Left lobe of liver (tissue), 2 donors: ENCODE measurements around the gene TMEM126A. TPM values are rescaled to one million over a fixed set of nuclear protein-coding genes. Genes with fewer than 3 reads are reported as not detected.

Experiments used
- ATAC-seq: fragments of 200-7000 bp; cut with Tn5 transposase; one replicate; pipeline ENCODE4 v1.9.1; 2020; ENCODE audit warnings: mild to moderate bottlenecking, moderate library complexity
- DNase-seq: peaks from one replicate; pipeline ENCODE4 v3.0.0-alpha.2; 2020; ENCODE audit warnings: low spot score
- total RNA-seq: library from RNA; stranded (reverse); gene quantifications from one replicate; pipeline ENCODE4 v1.2.1, GENCODE V29; 2021
- donor health status: DM: no; HTN: no; CAD: no; lungs with moderate emphysema.
- donor health status: DM: no; HTN: yes; CAD: no.

The TMEM126A gene
- total RNA-seq, 1 donor from 2014 or later: 14.3 TPM

DNA sequence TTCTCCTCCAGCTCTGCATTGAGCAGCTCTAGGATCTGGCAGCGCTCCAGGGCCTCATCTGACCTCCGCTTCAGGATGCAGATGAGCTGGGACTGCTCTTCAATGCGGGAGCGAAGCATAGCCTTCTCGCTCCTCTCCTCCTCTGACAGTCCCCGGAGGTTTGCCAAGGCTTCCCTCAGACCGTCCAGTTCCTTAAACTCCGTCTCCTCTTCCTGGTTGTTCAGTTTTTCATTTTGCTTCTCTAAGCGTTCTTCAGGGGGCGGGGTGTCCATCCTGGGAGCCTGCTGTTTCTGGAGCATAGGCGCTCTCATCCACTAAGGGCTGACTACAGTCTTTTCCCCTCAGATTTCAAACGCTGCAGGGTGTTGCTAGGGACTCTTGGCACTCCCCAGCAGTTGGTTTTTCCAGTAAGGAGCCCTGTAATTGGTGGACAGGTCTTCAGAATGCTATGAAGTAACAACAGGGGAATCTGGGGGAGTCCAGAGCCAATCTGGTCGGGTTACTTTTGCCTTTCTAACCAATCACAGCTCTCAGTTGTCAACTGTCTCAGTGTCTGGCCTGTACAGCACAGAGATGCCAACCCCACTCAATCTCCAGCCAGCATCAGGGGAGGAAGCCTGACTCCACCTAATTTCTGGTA lies 38.2 kb downstream of the TMEM126A start, which contains the start of gene CCDC89:
Gene CCDC89 (minus strand): TSS at position 376 of the 640 bp plus-strand sequence. CDS start 65 bp downstream, at position 311.
- DNase-seq (peak; percentile 48), ATAC-seq (peak; percentile 58)

DNA sequence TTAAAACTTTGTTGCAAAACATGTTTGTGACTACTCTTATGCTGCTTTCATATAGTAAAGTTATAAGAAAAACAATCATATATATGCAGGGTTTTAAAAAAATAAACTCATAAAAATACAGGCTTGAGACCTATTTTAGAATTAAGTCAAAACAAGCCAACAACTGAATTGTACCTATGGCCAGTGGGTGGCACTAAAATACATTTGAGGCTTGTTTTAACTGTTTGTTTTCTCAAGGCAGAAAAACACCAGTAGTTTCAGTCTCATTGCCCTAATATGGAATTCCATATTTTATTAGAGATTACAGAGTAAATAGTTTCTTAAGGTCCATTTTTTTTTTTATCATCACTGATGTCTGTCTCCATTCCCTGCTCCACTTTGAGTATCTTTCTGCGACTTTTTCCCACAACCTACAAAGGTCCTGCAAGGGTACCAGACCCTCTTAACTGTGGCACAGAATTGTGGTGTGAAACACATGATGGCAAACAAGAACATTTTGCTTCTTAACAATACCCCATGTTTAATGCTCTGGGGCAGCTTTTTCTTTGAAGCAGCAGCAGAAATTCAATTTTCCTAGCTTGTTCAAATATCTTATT lies 46.7 kb downstream of the TMEM126A start:
- DNase-seq (no peak), ATAC-seq (peak; percentile 57)

DNA sequence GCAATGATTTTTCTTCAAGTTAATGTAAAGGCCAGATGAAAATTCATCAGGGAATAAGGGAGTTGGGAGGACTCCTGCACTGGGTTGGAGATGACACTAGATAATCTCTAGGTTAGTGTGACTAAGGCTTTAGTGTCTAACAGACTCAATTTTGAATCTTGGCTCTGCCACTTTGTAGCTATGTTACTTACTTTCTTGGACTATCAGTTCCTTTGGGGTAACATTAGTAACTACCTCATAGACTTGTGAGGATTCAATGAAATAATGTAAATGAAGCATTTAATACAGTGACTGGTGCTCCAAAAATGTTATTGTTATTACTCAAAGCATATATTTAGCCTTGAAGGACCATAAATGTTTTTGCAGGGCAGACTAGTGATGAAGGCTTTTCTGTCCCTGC lies 47.8 kb downstream of the TMEM126A start:
- no peak for DNase-seq
- no peak for ATAC-seq

DNA sequence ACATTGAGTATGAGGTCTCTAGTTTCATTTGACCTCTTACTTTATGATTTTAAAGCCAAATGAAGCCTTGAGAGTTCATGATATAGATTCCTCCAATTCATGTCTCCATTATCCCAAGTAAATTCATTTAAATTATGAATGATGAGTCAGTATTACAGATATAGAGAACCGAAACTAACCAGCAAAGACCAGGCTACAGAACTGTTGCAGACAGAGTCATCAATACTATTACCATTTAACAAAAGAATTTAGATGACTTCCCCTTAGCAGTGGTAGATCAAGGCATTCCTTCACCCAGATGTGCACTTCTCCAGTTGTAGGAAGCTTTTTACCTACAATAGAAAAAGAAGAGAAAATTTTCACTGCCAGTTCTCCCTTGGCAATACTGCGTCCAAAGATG lies 50.0 kb downstream of the TMEM126A start:
- ATAC-seq: no peak
- no peak for DNase-seq

DNA sequence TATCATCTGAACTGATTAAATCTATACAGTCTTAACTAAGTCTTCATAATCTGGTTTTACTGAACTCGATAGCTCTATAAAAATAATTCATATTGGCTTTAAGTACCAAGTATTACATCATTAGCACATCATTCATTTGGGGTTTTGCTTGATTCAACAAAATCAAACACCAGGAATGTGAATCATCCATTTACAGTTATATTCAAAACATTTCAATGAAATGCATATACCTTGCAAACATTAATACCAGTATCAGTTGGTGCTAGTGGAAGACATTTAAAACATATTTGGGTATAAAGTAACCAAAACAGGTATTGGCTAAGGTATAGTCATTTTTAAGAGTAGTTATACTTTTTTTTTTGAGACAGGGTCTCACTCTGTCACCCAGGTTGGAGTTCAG lies 50.4 kb downstream of the TMEM126A start:
- ATAC-seq: no peak
- no peak for DNase-seq

DNA sequence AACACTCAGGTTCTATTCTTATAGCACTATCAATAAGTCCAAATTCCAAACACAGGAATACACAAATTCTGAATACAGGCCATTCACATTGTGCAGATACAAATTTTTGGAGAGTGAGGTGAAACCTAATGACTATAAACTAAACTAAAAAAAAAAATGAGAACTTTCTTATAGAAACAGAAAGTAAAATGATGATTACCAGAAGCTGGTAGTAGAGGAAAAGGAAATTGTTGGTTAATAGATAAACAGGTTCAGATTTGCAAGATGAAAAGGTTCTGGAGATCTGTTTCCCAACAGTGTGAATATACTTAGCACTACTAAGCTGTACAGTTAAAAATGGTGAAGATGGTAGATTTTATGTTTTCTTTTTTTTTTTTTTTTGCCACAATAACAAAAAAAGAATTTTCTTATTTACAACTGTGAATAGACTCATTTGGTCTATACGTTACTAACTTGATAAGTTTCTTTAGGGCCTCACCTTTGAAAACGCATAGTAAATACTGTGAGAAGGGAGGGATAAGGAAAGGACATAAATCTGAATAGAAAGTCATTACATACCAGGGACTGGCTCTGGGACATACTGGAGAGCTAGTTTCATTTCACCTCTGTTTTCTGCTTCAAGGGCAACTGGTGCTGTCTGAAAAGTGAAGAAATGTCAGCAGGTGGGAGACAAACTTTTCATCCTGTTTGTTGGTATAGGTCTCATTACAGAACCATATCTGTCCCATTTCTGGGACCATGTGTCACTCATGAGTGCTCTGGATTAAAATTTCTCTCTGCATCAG lies 52.4 kb downstream of the TMEM126A start:
- ATAC-seq (no peak), DNase-seq (no peak)

DNA sequence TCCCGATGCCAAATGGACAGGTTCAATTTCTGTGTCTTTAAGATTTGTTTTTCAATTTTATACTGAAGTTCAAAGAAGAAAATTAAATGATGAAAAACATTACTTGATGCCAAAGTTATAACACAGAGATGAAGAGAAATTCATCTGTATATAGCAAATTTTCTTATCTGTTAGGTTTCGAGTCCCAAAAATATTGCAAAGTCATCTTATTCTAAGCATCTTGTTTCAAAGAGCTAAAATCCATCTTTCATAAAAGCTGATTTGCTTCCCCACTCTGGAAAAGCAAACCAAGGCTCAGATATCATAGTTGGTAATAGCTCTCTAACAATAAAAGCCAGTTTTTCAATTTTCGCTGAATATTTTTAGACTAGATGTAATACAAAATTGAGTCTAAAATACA lies 57.2 kb downstream of the TMEM126A start:
- DNase-seq (no peak), ATAC-seq (no peak)

DNA sequence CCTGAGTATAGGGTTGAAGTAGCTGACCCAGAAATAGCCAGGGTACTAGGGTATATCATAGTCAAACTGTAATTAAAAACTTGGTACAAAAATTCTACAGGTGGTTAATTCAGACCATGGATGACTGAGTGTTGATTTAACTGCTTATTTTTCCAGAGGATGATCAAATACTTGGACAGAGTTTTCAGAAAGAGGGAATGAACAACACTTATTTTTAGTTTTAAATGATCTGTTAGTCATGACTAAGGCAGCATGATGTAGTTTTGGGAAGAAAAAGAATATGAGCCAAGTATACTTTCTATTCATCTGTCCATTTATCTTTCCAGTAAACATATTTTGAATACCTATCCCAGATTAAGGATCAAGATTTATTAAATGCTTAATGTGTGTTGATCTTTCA lies 58.0 kb downstream of the TMEM126A start:
- DNase-seq (no peak), ATAC-seq (no peak)

Other genes with a start within 250 kb of the TMEM126A start
- 4.7 TPM for gene DLG2, start 20.6 kb upstream of the TMEM126A start, total RNA-seq
- 14.7 TPM for gene TMEM126B, start 19.4 kb upstream of the TMEM126A start, total RNA-seq
- gene CREBZF, start 17.2 kb downstream of the TMEM126A start, total RNA-seq: 18.8 TPM
- 0.28 TPM for gene CCDC89, start 38.2 kb downstream of the TMEM126A start, total RNA-seq
- gene SYTL2, start 163.2 kb downstream of the TMEM126A start, total RNA-seq: 4.8 TPM
- not detected for gene CCDC83, start 207.4 kb downstream of the TMEM126A start, total RNA-seq